Fibroblast of lung (primary cell): ENCODE measurements around the gene TMEM131. TPM values are rescaled to one million over a fixed set of nuclear protein-coding genes. Genes with fewer than 3 reads are reported as not detected.

Source experiments
- DNase-seq, 2 donors: peaks; one replicate each; pipeline versions ENCODE4 v3.0.0 to v3.0.0-alpha.2; 2010; ENCODE audit warnings: low read depth in 2 of 2
- H2AFZ ChIP-seq: 2 replicates; pipeline ENCODE4 v1.5.1; 2012; ENCODE audit warnings: low read length, control low read depth, inconsistent platforms
- H3K27ac ChIP-seq: 2 replicates; pipeline ENCODE4 v1.5.1; 2011; ENCODE audit warnings: low read length, control low read depth; ENCODE audit not compliant: insufficient read depth
- H3K27me3 ChIP-seq: 2 replicates; pipeline ENCODE4 v1.5.1; 2011; ENCODE audit warnings: mild to moderate bottlenecking, low read length; ENCODE audit not compliant: control insufficient read depth, insufficient read depth
- H3K36me3 ChIP-seq: 2 replicates; pipeline ENCODE4 v1.5.1; 2011; ENCODE audit warnings: low read length; ENCODE audit not compliant: control insufficient read depth, insufficient read depth
- H3K4me1 ChIP-seq: 2 replicates; pipeline ENCODE4 v1.5.1; 2011; ENCODE audit warnings: low read length; ENCODE audit not compliant: control insufficient read depth, insufficient read depth; ENCODE audit errors: extremely low read depth
- H3K4me2 ChIP-seq: 2 replicates; pipeline ENCODE4 v1.5.1; 2011; ENCODE audit warnings: low read length, control low read depth; ENCODE audit not compliant: insufficient read depth; ENCODE audit errors: extremely low read depth
- H3K4me3 ChIP-seq, 4 experiments: fragments of 200-600 bp in 1 of 4; sonication (generic) in 1 of 4; replicated peaks in 1 of 4; 2 replicates each; pipeline ENCODE4 v1.5.1; 2011 to 2016; ENCODE audit warnings: low read length in 4 of 4, low read depth in 3 of 4, mild to moderate bottlenecking in 3 of 4, control low read depth in 2 of 4, inconsistent platforms in 1 of 4, mixed read lengths in 1 of 4; ENCODE audit not compliant: insufficient read depth in 1 of 4; ENCODE audit errors: control extremely low read depth in 1 of 4
- H3K79me2 ChIP-seq: 2 replicates; pipeline ENCODE4 v1.5.1; 2012; ENCODE audit warnings: mild to moderate bottlenecking, low read length, inconsistent platforms; ENCODE audit not compliant: control insufficient read depth, insufficient read depth
- H3K9ac ChIP-seq: 2 replicates; pipeline ENCODE4 v1.5.1; 2011; ENCODE audit warnings: mild to moderate bottlenecking, low read length, control low read depth; ENCODE audit not compliant: insufficient read depth
- H3K9me3 ChIP-seq: 2 replicates; pipeline ENCODE4 v1.5.1; 2012; ENCODE audit warnings: low read depth, low read length; ENCODE audit not compliant: control insufficient read depth, insufficient read depth
- H4K20me1 ChIP-seq: 2 replicates; pipeline ENCODE4 v1.5.1; 2011; ENCODE audit warnings: low read length; ENCODE audit not compliant: control insufficient read depth, insufficient read depth; ENCODE audit errors: extremely low read depth
- CTCF ChIP-seq, 2 donors: IDR thresholded peaks in 1 of 2; conservative IDR thresholded peaks in 1 of 2; 1 replicate in 1 of 2; 2 replicates in 1 of 2; pipeline ENCODE4 v1.5.1; 2011 to 2012; ENCODE audit warnings: low read length in 2 of 2, control low read depth in 1 of 2, inconsistent platforms in 1 of 2, low read depth in 1 of 2, mild to moderate bottlenecking in 1 of 2
- EZH2 ChIP-seq: IDR thresholded peaks from 2 replicates; pipeline ENCODE4 v1.5.1; 2012; ENCODE audit warnings: low read length, control low read depth, mild to moderate bottlenecking; ENCODE audit errors: missing control alignments
- polyA plus RNA-seq, 2 donors: library from polyadenylated mRNA; depleted of rRNA in 1 of 2; stranded (reverse) in 1 of 2; unstranded in 1 of 2; fragments of >200 nt; gene quantifications; 2 replicates each; pipeline ENCODE4 v1.2.1, GENCODE V29; 2011 to 2012; ENCODE audit warnings: missing spikeins in 1 of 2
- total RNA-seq: library from RNA; depleted of rRNA; stranded (reverse); fragments of >200 nt; gene quantifications from 2 replicates; pipeline ENCODE4 v1.2.1, GENCODE V29; 2014

TMEM131 gene
- total and polyA plus RNA-seq, 2 donors (not counting 1 experiment from before 2014, with no cell fraction given): 18.1 to 32.4 TPM

- Histone ChIP-seq H3K4me3 (no peak overlapping the region), H3K9ac (no peak overlapping the region), H3K9me3 (no peaks in the 10 kb centered on the region), H3K4me2 (no peak overlapping the region), H3K27ac (no peak overlapping the region), H2AFZ (no peak overlapping the region), H3K4me1 (no peaks in the 10 kb centered on the region), H3K27me3 (no peaks in the 10 kb centered on the region), H3K36me3 (no peaks in the 10 kb centered on the region), H4K20me1 (no peaks in the 10 kb centered on the region), H3K79me2 (no peaks in the 10 kb centered on the region)
- no peak for TF ChIP-seq CTCF (conservative IDR thresholded peaks at IDR 0.05 in 1 of 2, IDR thresholded peaks at IDR 0.05 in 1 of 2; ENCODE audit: low read depth in 1 of 2, low read length in 2 of 2)
- no peak for TF ChIP-seq EZH2
- DNase-seq: no peak
Measured at GRCh38 chr2:97738179-97739019, 257.3 kb downstream of the TMEM131 start.

GRCh38 chr2:97737421-97738178 lies 258.1 kb downstream of the TMEM131 start:
- H3K9ac ChIP-seq: no peak overlapping the region
- no peak for DNase-seq
- no peak overlapping the region for H3K4me2 ChIP-seq
- no peaks in the 10 kb centered on the region for H3K4me1 ChIP-seq
- no peak overlapping the region for H3K27ac ChIP-seq
- TF ChIP-seq CTCF (conservative IDR thresholded peaks at IDR 0.05 in 1 of 2, IDR thresholded peaks at IDR 0.05 in 1 of 2; ENCODE audit: low read depth in 1 of 2, low read length in 2 of 2) (no peak), EZH2 (no peak)
- H3K9me3 ChIP-seq: no peaks in the 10 kb centered on the region
- H3K4me3 ChIP-seq: no peak overlapping the region
- no peaks in the 10 kb centered on the region for H3K36me3 ChIP-seq
- no peaks in the 10 kb centered on the region for H3K27me3 ChIP-seq
- no peaks in the 10 kb centered on the region for H3K79me2 ChIP-seq
- no peak overlapping the region for H2AFZ ChIP-seq
- H4K20me1 ChIP-seq: no peaks in the 10 kb centered on the region

GRCh38 chr2:97736608-97737330 lies 259.0 kb downstream of the TMEM131 start:
- TF ChIP-seq CTCF (conservative IDR thresholded peaks at IDR 0.05 in 1 of 2, IDR thresholded peaks at IDR 0.05 in 1 of 2; ENCODE audit: low read depth in 1 of 2, low read length in 2 of 2) (no peak), EZH2 (no peak)
- H3K27ac ChIP-seq: no peak overlapping the region
- H3K4me3 ChIP-seq: no peak overlapping the region
- H3K4me1 ChIP-seq: no peaks in the 10 kb centered on the region
- H3K36me3 ChIP-seq: no peaks in the 10 kb centered on the region
- no peaks in the 10 kb centered on the region for H4K20me1 ChIP-seq
- no peak for DNase-seq
- H3K79me2 ChIP-seq: no peaks in the 10 kb centered on the region
- no peak overlapping the region for H3K4me2 ChIP-seq
- no peak overlapping the region for H3K9ac ChIP-seq
- no peak overlapping the region for H2AFZ ChIP-seq
- no peaks in the 10 kb centered on the region for H3K27me3 ChIP-seq
- H3K9me3 ChIP-seq: no peaks in the 10 kb centered on the region
